MCF 10A (cell line): ENCODE data around the gene MRPL42. TPM values are rescaled to one million over a fixed set of nuclear protein-coding genes. Genes with fewer than 3 reads are reported as not detected.
A peak's percentile ranks its signal among the peaks of the same experiment; 100 is the strongest.
"Not testable (repeated sequence)": the region's sequence is repeated elsewhere in the genome, so short reads cannot be mapped to it uniquely, and the experiment has no call there.

Experiments used
- BruUV-seq: library from RNA; stranded (reverse); fragments of 400-500 nt; replicated peaks from 2 replicates; lab custom pipeline; 2021; lab: Mats Ljungman, UMichigan
- CTCF ChIA-PET: fragments of 300-600 bp; sonication (Branson Sonifier 250); formaldehyde crosslinking; extraction: SDS; loops from one replicate; lab custom pipeline; 2021; ENCODE audit warnings: antibody characterized with exemption, inconsistent platforms; lab: Yijun Ruan, JAX
- POLR2A ChIA-PET: fragments of 300-600, 350-650 bp; sonication (Branson Sonifier 250); formaldehyde crosslinking; extraction: SDS; loops from one replicate; lab custom pipeline; 2020; ENCODE audit warnings: antibody characterized with exemption, inconsistent platforms; lab: Yijun Ruan, JAX
- DNase-seq: peaks from one replicate; pipeline ENCODE4 v3.0.0-alpha.2; 2018; ENCODE audit not compliant: unreplicated experiment
- H3K27ac Mint-ChIP-seq: one replicate; pipeline ENCODE4 v1.8.0; 2022; ENCODE audit warnings: mild to moderate bottlenecking, low read depth, mixed read lengths; ENCODE audit not compliant: unreplicated experiment
- H3K27me3 Mint-ChIP-seq: one replicate; pipeline ENCODE4 v1.8.0; 2022; ENCODE audit warnings: mixed read lengths; ENCODE audit not compliant: insufficient read depth, unreplicated experiment
- H3K36me3 Mint-ChIP-seq: one replicate; pipeline ENCODE4 v1.8.0; 2022; ENCODE audit warnings: mild to moderate bottlenecking, moderate library complexity, mixed read lengths; ENCODE audit not compliant: insufficient read depth, unreplicated experiment
- H3K4me1 Mint-ChIP-seq: one replicate; pipeline ENCODE4 v1.8.0; 2022; ENCODE audit warnings: mixed read lengths; ENCODE audit not compliant: insufficient read depth, unreplicated experiment
- H3K4me3 Mint-ChIP-seq: one replicate; pipeline ENCODE4 v1.8.0; 2022; ENCODE audit warnings: mild to moderate bottlenecking, moderate library complexity, mixed read lengths; ENCODE audit not compliant: unreplicated experiment
- H3K9me3 Mint-ChIP-seq: one replicate; pipeline ENCODE4 v1.8.0; 2022; ENCODE audit warnings: mixed read lengths; ENCODE audit not compliant: unreplicated experiment
- CTCF ChIP-seq: fragments of 200-600 bp; IDR thresholded peaks from one replicate; pipeline ENCODE4 v1.8.0; 2022; ENCODE audit warnings: antibody characterized with exemption, mild to moderate bottlenecking; ENCODE audit not compliant: unreplicated experiment
- intact Hi-C: fragments of 100-400 bp; cut with micrococcal nuclease; formaldehyde crosslinking; loops from 2 replicates; pipeline ENCODE4 v1.14.1; 2022
- total RNA-seq: library from RNA; stranded (reverse); gene quantifications from 2 replicates; pipeline ENCODE4 v1.2.3, GENCODE V29; 2022

The MRPL42 gene
- total RNA-seq, 1 experiment from 2014 or later: 90.2 TPM

- Mint-ChIP-seq H3K9me3 (no peaks in the 10 kb centered on the region), H3K27me3 (no peaks in the 10 kb centered on the region), H3K36me3 (peaks cover 27% of the 10 kb centered on the region), H3K27ac (no peak overlapping the region), H3K4me3 (no peak overlapping the region), H3K4me1 (peaks cover 4% of the 10 kb centered on the region)
- no TSS peak for BruUV-seq
- no peak for DNase-seq
- ChIA-PET POLR2A (interaction anchor here (0.6 to 1.1 kb wide), 2 partner anchors 13 to 495 kb away, joined by 3 read pairs; no protein-coding TSS in a partner anchor), CTCF (interaction anchor here (0.6 to 0.9 kb wide), 3 partner anchors 15 to 620 kb away, joined by 3 to 5 read pairs (median 5); no protein-coding TSS in a partner anchor)
- TF ChIP-seq CTCF: no peak
- intact Hi-C loops: no loop called here
These were observed 15.4 kb downstream of the MRPL42 start for GRCh38 chr12:93482721-93483120.

- CTCF ChIA-PET: interaction anchor here (0.8 to 1.2 kb wide), 5 partner anchors 11 to 619 kb away, joined by 3 to 5 read pairs (median 5); no protein-coding TSS in a partner anchor
- no peak overlapping the region for H3K4me3 Mint-ChIP-seq
- DNase-seq: peak; percentile 14
- intact Hi-C loops: no loop called here
- no peaks in the 10 kb centered on the region for H3K27me3 Mint-ChIP-seq
- no peak overlapping the region for H3K27ac Mint-ChIP-seq
- H3K36me3 Mint-ChIP-seq: peaks cover 28% of the 10 kb centered on the region
- BruUV-seq: no TSS peak
- peaks cover 4% of the 10 kb centered on the region for H3K4me1 Mint-ChIP-seq
- no peaks in the 10 kb centered on the region for H3K9me3 Mint-ChIP-seq
- TF ChIP-seq CTCF: no peak
- POLR2A ChIA-PET: interaction anchor here (0.6 to 2.0 kb wide), 4 partner anchors 16 to 618 kb away, joined by 3 to 9 read pairs (median 4); partner anchors contain the start of gene MRPL42
These were observed 16.0 kb downstream of the MRPL42 start for GRCh38 chr12:93483151-93483807.

GRCh38 chr12:93484315-93484981 lies 17.1 kb downstream of the MRPL42 start:
- Mint-ChIP-seq H3K36me3 (peaks cover 38% of the 10 kb centered on the region), H3K27me3 (no peaks in the 10 kb centered on the region), H3K4me1 (peaks cover 4% of the 10 kb centered on the region), H3K4me3 (no peak overlapping the region), H3K9me3 (no peaks in the 10 kb centered on the region), H3K27ac (no peak overlapping the region)
- ChIA-PET POLR2A (interaction anchor here (0.6 to 2.0 kb wide), 2 partner anchors 17 to 619 kb away, joined by 3 to 9 read pairs; partner anchors contain the start of gene MRPL42), CTCF (interaction anchor here (0.8 to 1.6 kb wide), 7 partner anchors 12 to 617 kb away, joined by 3 to 5 read pairs (median 3); partner anchors contain the start of gene MRPL42)
- TF ChIP-seq CTCF: no peak
- peak; percentile 72 for DNase-seq
- no TSS peak for BruUV-seq
- intact Hi-C loops: no loop called here

- CTCF ChIA-PET: interaction anchor here (1.8 kb wide), 1 partner anchor 10 kb away, joined by 11 read pairs; no protein-coding TSS in a partner anchor
- H3K4me3 Mint-ChIP-seq, BruUV-seq, H3K9me3 Mint-ChIP-seq, H3K4me1 Mint-ChIP-seq, intact Hi-C loops, H3K27ac Mint-ChIP-seq, POLR2A ChIA-PET, H3K27me3 Mint-ChIP-seq, DNase-seq: not testable (repeated sequence)
- peaks cover 55% of the 10 kb centered on the region for H3K36me3 Mint-ChIP-seq
These were observed 25.5 kb downstream of the MRPL42 start for GRCh38 chr12:93492808-93493207.
